SK-N-DZ (cell line): ENCODE results near the gene MAPK1.
A peak's percentile ranks its signal among the peaks of the same experiment; 100 is the strongest.
"Not testable (repeated sequence)": the region's sequence is repeated elsewhere in the genome, so short reads cannot be mapped to it uniquely, and the experiment has no call there.

Experiments used
- DNase-seq: peaks from one replicate; pipeline ENCODE4 v3.0.0-alpha.2; 2015; ENCODE audit warnings: low spot score

Gene MAPK1

GRCh38 chr22:21823740-21824444 lies 43.6 kb downstream of the MAPK1 start:
- peak; percentile 18 for DNase-seq

GRCh38 chr22:21819183-21819770 lies 48.2 kb downstream of the MAPK1 start:
- DNase-seq, result no peak

GRCh38 chr22:21818487-21819182 lies 48.8 kb downstream of the MAPK1 start:
- no peak for DNase-seq

GRCh38 chr22:21817497-21817853 lies 50.0 kb downstream of the MAPK1 start:
- DNase-seq, result not testable (repeated sequence)

GRCh38 chr22:21816787-21817496 lies 50.5 kb downstream of the MAPK1 start:
- DNase-seq, result no peak

GRCh38 chr22:21816472-21816786 lies 51.0 kb downstream of the MAPK1 start:
- no peak for DNase-seq

GRCh38 chr22:21815958-21816357 lies 51.5 kb downstream of the MAPK1 start:
- no peak for DNase-seq

- no peak for DNase-seq
Observed at GRCh38 chr22:21815357-21815756, 52.1 kb downstream of the MAPK1 start.

GRCh38 chr22:21811982-21812381 lies 55.5 kb downstream of the MAPK1 start:
- DNase-seq, result no peak

GRCh38 chr22:21807544-21808529 lies 59.6 kb downstream of the MAPK1 start:
- no peak for DNase-seq

- DNase-seq, result not testable (repeated sequence)
Observed at GRCh38 chr22:21805325-21805724, 62.1 kb downstream of the MAPK1 start.

- no peak for DNase-seq
Observed at GRCh38 chr22:21803811-21804249, 63.6 kb downstream of the MAPK1 start.

- no peak for DNase-seq
Observed at GRCh38 chr22:21802673-21803072, 64.8 kb downstream of the MAPK1 start.

GRCh38 chr22:21802056-21802455 lies 65.4 kb downstream of the MAPK1 start:
- DNase-seq, result no peak

- DNase-seq, result not testable (repeated sequence)
Observed at GRCh38 chr22:21801304-21801644, 66.2 kb downstream of the MAPK1 start.

- no peak for DNase-seq
Observed at GRCh38 chr22:21800552-21801303, 66.7 kb downstream of the MAPK1 start.

GRCh38 chr22:21797444-21798221 lies 69.8 kb downstream of the MAPK1 start:
- no peak for DNase-seq

- DNase-seq, result no peak
Observed at GRCh38 chr22:21796863-21797262, 70.6 kb downstream of the MAPK1 start.

- no peak for DNase-seq
Observed at GRCh38 chr22:21796231-21796630, 71.2 kb downstream of the MAPK1 start.

GRCh38 chr22:21793716-21794115 lies 73.7 kb downstream of the MAPK1 start:
- DNase-seq, result not testable (repeated sequence)
